ENCODE measurements around the gene SOX5.

GRCh38 chr12:23895792-23896218 lies 53.7 kb downstream of the SOX5 start:
- TF ChIP-seq MAX (IDR thresholded peaks at IDR 0.05; ENCODE audit: low read depth) (no peak), TAF1 (IDR thresholded peaks at IDR 0.05; ENCODE audit: borderline replicate concordance, low read depth, low read length) (no peak)

Measured in SK-N-SH (cell line).